HuH-7 (cell line): ENCODE measurements around the gene ACOX2.
A peak's percentile ranks its signal among the peaks of the same experiment; 100 is the strongest.

Experiments used
- DNase-seq: peaks from one replicate; pipeline ENCODE4 v3.0.0; 2011; ENCODE audit warnings: low spot score

Gene ACOX2

GRCh38 chr3:58566398-58567250, 29.6 kb upstream of the ACOX2 start:
- DNase-seq = no peak

- DNase-seq = no peak
Measured at GRCh38 chr3:58565621-58566397, 28.8 kb upstream of the ACOX2 start.

- no peak for DNase-seq
Measured at GRCh38 chr3:58564456-58565160, 27.6 kb upstream of the ACOX2 start.

GRCh38 chr3:58564054-58564453, 27.1 kb upstream of the ACOX2 start:
- no peak for DNase-seq

- no peak for DNase-seq
Measured at GRCh38 chr3:58563386-58564035, 26.5 kb upstream of the ACOX2 start.

GRCh38 chr3:58562498-58562897, 25.5 kb upstream of the ACOX2 start:
- no peak for DNase-seq

GRCh38 chr3:58560771-58561311, 23.9 kb upstream of the ACOX2 start:
- DNase-seq = peak; percentile 19

- no peak for DNase-seq
Measured at GRCh38 chr3:58559586-58559985, 22.6 kb upstream of the ACOX2 start.

- no peak for DNase-seq
Measured at GRCh38 chr3:58557491-58557890, 20.5 kb upstream of the ACOX2 start.

- no peak for DNase-seq
Measured at GRCh38 chr3:58556761-58557221, 19.8 kb upstream of the ACOX2 start.

GRCh38 chr3:58556001-58556400, 19.0 kb upstream of the ACOX2 start:
- no peak for DNase-seq

- DNase-seq = no peak
Measured at GRCh38 chr3:58555203-58555602, 18.2 kb upstream of the ACOX2 start.

- DNase-seq = no peak
Measured at GRCh38 chr3:58553003-58553402, 16.0 kb upstream of the ACOX2 start.

GRCh38 chr3:58551636-58552180, 14.7 kb upstream of the ACOX2 start:
- no peak for DNase-seq

- no peak for DNase-seq
Measured at GRCh38 chr3:58544541-58544940, 7.6 kb upstream of the ACOX2 start.

GRCh38 chr3:58540176-58540858, 3.3 kb upstream of the ACOX2 start:
- DNase-seq = no peak

- no peak for DNase-seq
Measured at GRCh38 chr3:58539626-58540025, 2.6 kb upstream of the ACOX2 start.

GRCh38 chr3:58537412-58538301, 667 bp upstream of the ACOX2 start:
- no peak for DNase-seq
